Tibial artery (tissue), 4 donors: Measurements from ENCODE around the gene RBM43.

ENCODE experiments used
- DNase-seq, 2 donors: peaks; one replicate each; pipeline ENCODE4 v3.0.0-alpha.2; 2019
- H3K27ac ChIP-seq, 2 donors: fragments of 200-600 bp; sonication (generic) in 1 of 2; 1 replicate in 1 of 2; 2 replicates in 1 of 2; pipeline ENCODE4 v1.5.1; 2018 to 2019; ENCODE audit warnings: mild to moderate bottlenecking in 1 of 2
- H3K27me3 ChIP-seq, 2 donors: fragments of 200-600 bp; sonication (generic) in 1 of 2; one replicate each; pipeline versions ENCODE4 v1.5.1 to v1.6.0; 2016 to 2019
- H3K36me3 ChIP-seq, 3 donors: fragments of 200-600 bp; sonication (generic) in 2 of 3; one replicate each; pipeline ENCODE4 v1.5.1; 2016 to 2019; ENCODE audit warnings: mild to moderate bottlenecking in 2 of 3
- H3K4me1 ChIP-seq, 4 donors: fragments of 200-600 bp; sonication (generic) in 2 of 4; 1 replicate in 3 of 4; 2 replicates in 1 of 4; pipeline ENCODE4 v1.5.1; 2016 to 2019
- H3K4me3 ChIP-seq, 2 donors: fragments of 200-600 bp; sonication (generic) in 1 of 2; 1 replicate in 1 of 2; 2 replicates in 1 of 2; pipeline ENCODE4 v1.5.1; 2018 to 2019; ENCODE audit warnings: mild to moderate bottlenecking in 2 of 2
- H3K9me3 ChIP-seq, 3 donors: fragments of 200-600 bp; sonication (generic) in 1 of 3; one replicate each; pipeline ENCODE4 v1.5.1; 2016 to 2019
- CTCF ChIP-seq, 2 experiments: fragments of 200-600 bp in 1 of 2; fragments of 450-650 bp in 1 of 2; IDR thresholded peaks; one replicate each; pipeline ENCODE4 v1.5.1; 2017 to 2019; ENCODE audit warnings: antibody characterized with exemption in 2 of 2, mild to moderate bottlenecking in 1 of 2, moderate library complexity in 1 of 2
- intact Hi-C: fragments of 100-400 bp; cut with DNase I; formaldehyde crosslinking; loops from one replicate; pipeline ENCODE4 v1.15.0; 2023; ENCODE audit warnings: low total_unique reads

The RBM43 gene

GRCh38 chr2:151200277-151200676 is 61.4 kb downstream of the RBM43 start:
- intact Hi-C loops, result no loop called here
- Histone ChIP-seq H3K27me3 (no peaks in the 10 kb centered on the region), H3K4me3 (no peak overlapping the region), H3K27ac (no peak overlapping the region), H3K36me3 (no peaks in the 10 kb centered on the region), H3K9me3 (no peaks in the 10 kb centered on the region), H3K4me1 (no peaks in the 10 kb centered on the region)
- no peak for DNase-seq
- TF ChIP-seq CTCF (IDR thresholded peaks at IDR 0.05), result no peak

GRCh38 chr2:151198645-151199044 is 63.0 kb downstream of the RBM43 start:
- DNase-seq, result no peak
- Histone ChIP-seq H3K4me1 (no peaks in the 10 kb centered on the region), H3K27ac (no peak overlapping the region), H3K36me3 (no peaks in the 10 kb centered on the region), H3K9me3 (no peaks in the 10 kb centered on the region), H3K27me3 (no peaks in the 10 kb centered on the region), H3K4me3 (no peak overlapping the region)
- no peak for TF ChIP-seq CTCF (IDR thresholded peaks at IDR 0.05)
- intact Hi-C loops, result no loop called here
